KMS-11 (cell line): ENCODE results near the gene MGAT5B.

Source experiments
- H2AFZ ChIP-seq: fragments of 200-600 bp; sonication (generic); 2 replicates; pipeline ENCODE4 v1.6.1; 2016; ENCODE audit warnings: antibody characterized with exemption, mixed run types, low read depth
- H3K27ac ChIP-seq: fragments of 200-600 bp; sonication (generic); 2 replicates; pipeline ENCODE4 v1.6.1; 2016; ENCODE audit warnings: mild to moderate bottlenecking, mixed run types
- H3K27me3 ChIP-seq: fragments of 200-600 bp; sonication (generic); 2 replicates; pipeline ENCODE4 v1.6.1; 2017; ENCODE audit warnings: mild to moderate bottlenecking, low read depth, mixed run types, moderate library complexity; ENCODE audit not compliant: insufficient read depth
- H3K36me3 ChIP-seq: fragments of 200-600 bp; sonication (generic); 2 replicates; pipeline ENCODE4 v1.6.1; 2017; ENCODE audit warnings: mild to moderate bottlenecking, mixed run types; ENCODE audit not compliant: insufficient read depth
- H3K4me1 ChIP-seq: fragments of 200-600 bp; sonication (generic); 2 replicates; pipeline ENCODE4 v1.6.1; 2016; ENCODE audit warnings: mild to moderate bottlenecking, low read depth, mixed run types; ENCODE audit not compliant: poor library complexity, severe bottlenecking
- H3K4me2 ChIP-seq: fragments of 200-600 bp; sonication (generic); 2 replicates; pipeline ENCODE4 v1.7.0; 2016; ENCODE audit warnings: mild to moderate bottlenecking, mixed run types
- H3K4me3 ChIP-seq: fragments of 200-600 bp; sonication (generic); IDR thresholded peaks from 2 replicates; pipeline ENCODE4 v1.6.1; 2017; ENCODE audit warnings: low read depth, low read length, mixed read lengths; ENCODE audit not compliant: insufficient read depth
- H3K79me2 ChIP-seq: fragments of 200-600 bp; sonication (generic); 2 replicates; pipeline ENCODE4 v1.6.1; 2016; ENCODE audit warnings: low read depth, mixed run types; ENCODE audit not compliant: insufficient read depth
- H3K9ac ChIP-seq: fragments of 200-600 bp; sonication (generic); 2 replicates; pipeline ENCODE4 v1.6.1; 2016; ENCODE audit warnings: mild to moderate bottlenecking, mixed run types
- H4K20me1 ChIP-seq: fragments of 200-600 bp; sonication (generic); 2 replicates; pipeline ENCODE4 v1.6.1; 2016; ENCODE audit warnings: mild to moderate bottlenecking, mixed run types; ENCODE audit not compliant: insufficient read depth
- TF ChIP-seq, protein P1 (sequence below): fragments of 200-600 bp; sonication (generic); conservative IDR thresholded peaks from 2 replicates; pipeline ENCODE4 v1.6.1; 2017; ENCODE audit warnings: low read depth, mild to moderate bottlenecking, antibody characterized with exemption, low read length, moderate library complexity, mixed read lengths

Gene MGAT5B

DNA sequence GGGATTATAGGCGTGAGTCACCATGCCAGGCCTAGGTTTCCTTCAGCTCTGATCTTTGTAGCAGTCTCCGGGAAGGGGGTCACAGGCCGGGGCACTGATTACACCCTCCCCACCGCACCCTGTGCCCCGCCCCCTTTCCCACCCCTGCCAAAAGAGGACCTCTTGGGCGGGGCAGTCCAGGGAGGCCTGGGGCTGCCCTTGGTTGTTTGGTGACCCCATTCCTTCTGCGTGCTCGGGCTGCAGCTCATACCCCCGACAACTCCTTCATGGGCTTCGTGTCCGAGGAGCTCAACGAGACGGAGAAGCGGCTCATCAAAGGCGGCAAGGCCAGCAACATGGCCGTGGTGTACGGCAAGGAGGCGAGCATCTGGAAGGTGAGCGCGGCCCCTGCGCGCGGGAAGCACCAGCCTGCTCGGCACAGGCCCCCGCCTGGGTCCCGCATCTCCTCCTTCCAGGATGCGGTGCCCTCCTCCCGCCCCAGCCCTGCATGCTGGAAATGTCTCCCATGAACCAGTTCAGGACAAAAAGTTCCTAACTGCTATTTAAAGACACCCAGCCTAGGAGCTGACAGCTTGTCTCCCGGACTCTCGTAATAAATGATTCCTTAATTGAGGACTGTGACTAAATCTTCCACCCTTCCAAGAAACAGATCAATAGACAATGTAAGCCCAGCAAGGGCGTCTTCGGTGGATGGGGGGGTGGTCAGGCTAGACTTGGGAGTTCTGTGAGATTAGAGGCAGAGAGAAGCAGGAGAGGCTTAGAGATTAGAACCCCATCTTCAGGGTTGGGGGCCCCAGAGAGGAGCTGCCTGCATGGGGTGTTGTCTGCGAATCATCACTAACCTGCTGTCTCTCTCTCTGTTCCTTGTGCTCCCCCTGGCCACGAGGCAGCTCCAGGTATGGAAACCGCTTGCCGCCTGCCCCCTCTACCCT is 64.5 kb downstream of the MGAT5B start:
- Histone ChIP-seq H3K27ac (no peak overlapping the region), H2AFZ (no peak overlapping the region), H3K36me3 (no peaks in the 10 kb centered on the region), H4K20me1 (no peaks in the 10 kb centered on the region), H3K27me3 (peaks cover 92% of the 10 kb centered on the region), H3K4me2 (no peak overlapping the region), H3K79me2 (no peaks in the 10 kb centered on the region), H3K4me1 (no peaks in the 10 kb centered on the region), H3K9ac (no peak overlapping the region), H3K4me3 (no peak overlapping the region)
- TF ChIP-seq, protein P1, sequence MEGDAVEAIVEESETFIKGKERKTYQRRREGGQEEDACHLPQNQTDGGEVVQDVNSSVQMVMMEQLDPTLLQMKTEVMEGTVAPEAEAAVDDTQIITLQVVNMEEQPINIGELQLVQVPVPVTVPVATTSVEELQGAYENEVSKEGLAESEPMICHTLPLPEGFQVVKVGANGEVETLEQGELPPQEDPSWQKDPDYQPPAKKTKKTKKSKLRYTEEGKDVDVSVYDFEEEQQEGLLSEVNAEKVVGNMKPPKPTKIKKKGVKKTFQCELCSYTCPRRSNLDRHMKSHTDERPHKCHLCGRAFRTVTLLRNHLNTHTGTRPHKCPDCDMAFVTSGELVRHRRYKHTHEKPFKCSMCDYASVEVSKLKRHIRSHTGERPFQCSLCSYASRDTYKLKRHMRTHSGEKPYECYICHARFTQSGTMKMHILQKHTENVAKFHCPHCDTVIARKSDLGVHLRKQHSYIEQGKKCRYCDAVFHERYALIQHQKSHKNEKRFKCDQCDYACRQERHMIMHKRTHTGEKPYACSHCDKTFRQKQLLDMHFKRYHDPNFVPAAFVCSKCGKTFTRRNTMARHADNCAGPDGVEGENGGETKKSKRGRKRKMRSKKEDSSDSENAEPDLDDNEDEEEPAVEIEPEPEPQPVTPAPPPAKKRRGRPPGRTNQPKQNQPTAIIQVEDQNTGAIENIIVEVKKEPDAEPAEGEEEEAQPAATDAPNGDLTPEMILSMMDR, result no peak

DNA sequence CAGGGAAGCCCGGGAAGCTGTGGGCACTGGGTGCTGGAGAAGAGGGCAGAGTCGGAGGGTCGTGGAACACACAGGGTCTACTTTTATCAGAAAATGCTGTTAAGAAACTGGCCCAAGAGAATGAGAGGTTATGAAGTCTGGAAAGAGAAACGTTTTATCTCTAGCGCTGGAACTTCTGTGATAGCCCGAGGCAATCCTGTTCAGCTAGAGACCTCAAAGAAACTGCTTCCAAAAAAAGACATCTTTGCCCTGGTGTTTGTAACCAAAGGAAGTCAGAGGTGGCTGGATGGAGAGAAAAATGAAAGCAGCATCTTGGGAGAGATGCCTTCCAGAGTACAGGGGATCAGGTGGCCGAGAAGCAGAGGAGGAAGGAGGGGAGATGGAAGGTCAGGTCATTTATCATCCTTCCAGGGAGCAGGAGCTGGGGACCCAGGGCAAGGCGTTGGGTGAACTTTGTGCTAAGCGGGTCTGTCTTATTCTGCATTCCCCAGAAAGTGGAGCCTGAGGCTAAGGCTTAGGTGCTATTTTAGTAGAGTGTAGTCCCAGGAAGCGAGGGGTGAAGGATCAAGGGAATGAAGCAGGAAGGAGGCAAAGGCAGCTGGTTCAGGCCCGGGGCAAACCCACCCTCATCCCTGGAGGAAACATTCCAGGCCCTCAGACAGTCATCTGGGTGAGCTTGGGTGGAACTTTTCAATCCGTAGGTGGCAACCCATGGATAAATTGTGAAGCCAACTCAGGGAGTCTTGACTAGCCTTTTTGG is 66.5 kb downstream of the MGAT5B start:
- Histone ChIP-seq H3K27me3 (peaks cover 78% of the 10 kb centered on the region), H3K4me2 (no peak overlapping the region), H3K79me2 (no peaks in the 10 kb centered on the region), H3K4me1 (no peaks in the 10 kb centered on the region), H3K9ac (no peak overlapping the region), H3K36me3 (no peaks in the 10 kb centered on the region), H3K4me3 (no peak overlapping the region), H4K20me1 (no peaks in the 10 kb centered on the region), H2AFZ (no peak overlapping the region), H3K27ac (no peak overlapping the region)
- TF ChIP-seq, protein P1, result no peak

GRCh38 chr17:76935331-76935730 is 67.1 kb downstream of the MGAT5B start:
- no peaks in the 10 kb centered on the region for H3K4me1 ChIP-seq
- H3K27me3 ChIP-seq, result peaks cover 73% of the 10 kb centered on the region
- no peak overlapping the region for H3K27ac ChIP-seq
- H3K36me3 ChIP-seq, result no peaks in the 10 kb centered on the region
- H3K4me3 ChIP-seq, result no peak overlapping the region
- no peak overlapping the region for H3K9ac ChIP-seq
- H3K79me2 ChIP-seq, result no peaks in the 10 kb centered on the region
- TF ChIP-seq, protein P1, result no peak
- no peak overlapping the region for H3K4me2 ChIP-seq
- no peaks in the 10 kb centered on the region for H4K20me1 ChIP-seq
- no peak overlapping the region for H2AFZ ChIP-seq

GRCh38 chr17:76937238-76937637 is 69.0 kb downstream of the MGAT5B start:
- H3K4me3 ChIP-seq, result no peak overlapping the region
- H4K20me1 ChIP-seq, result no peaks in the 10 kb centered on the region
- H3K27ac ChIP-seq, result no peak overlapping the region
- H3K9ac ChIP-seq, result no peak overlapping the region
- no peaks in the 10 kb centered on the region for H3K36me3 ChIP-seq
- TF ChIP-seq, protein P1, result no peak
- H3K4me2 ChIP-seq, result no peak overlapping the region
- H3K4me1 ChIP-seq, result no peaks in the 10 kb centered on the region
- peaks cover 56% of the 10 kb centered on the region for H3K27me3 ChIP-seq
- no peaks in the 10 kb centered on the region for H3K79me2 ChIP-seq
- H2AFZ ChIP-seq, result no peak overlapping the region
